HuH-7 (cell line): ENCODE measurements around the gene KCMF1.

ENCODE experiments used
- DNase-seq: peaks from one replicate; pipeline ENCODE4 v3.0.0; 2011; ENCODE audit warnings: low spot score

KCMF1 gene

GRCh38 chr2:85022232-85022631 is 51.3 kb downstream of the KCMF1 start:
- no peak for DNase-seq

DNA sequence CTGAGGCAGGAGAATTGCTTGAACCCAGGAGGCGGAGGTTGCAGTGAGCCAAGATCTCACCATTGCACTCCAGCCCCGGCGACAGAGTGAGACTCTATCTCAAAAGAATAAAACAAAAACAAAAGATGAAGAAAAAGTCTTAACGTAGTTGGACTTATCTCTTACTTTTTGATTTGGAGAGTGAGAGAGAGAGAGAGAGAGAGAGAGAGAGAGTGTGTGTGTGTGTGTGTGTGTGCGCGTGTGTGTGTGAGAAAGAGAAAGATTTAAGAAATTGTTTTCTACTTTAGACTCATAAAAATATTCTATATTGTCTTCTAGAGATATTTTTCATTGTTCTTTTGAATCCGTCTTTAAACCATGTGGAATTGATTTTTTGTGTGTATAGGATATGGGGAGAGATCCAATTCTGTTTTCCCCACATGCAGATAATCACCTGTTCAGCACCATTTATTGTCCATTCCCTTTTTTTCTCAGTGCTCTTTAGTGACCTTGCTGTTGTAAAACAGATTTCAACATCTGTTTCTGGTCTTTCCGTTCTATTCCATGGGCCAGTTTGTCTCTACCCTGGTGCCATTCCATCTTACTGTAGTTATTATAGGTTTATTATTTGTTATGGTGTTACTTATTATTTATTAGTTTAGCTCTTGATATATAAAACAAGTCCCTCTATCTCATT is 53.5 kb downstream of the KCMF1 start:
- peak; percentile 32 for DNase-seq

- DNase-seq: no peak
Measured at GRCh38 chr2:85032621-85033020, 61.7 kb downstream of the KCMF1 start.

- no peak for DNase-seq
Measured at GRCh38 chr2:85033388-85033787, 62.4 kb downstream of the KCMF1 start.

DNA sequence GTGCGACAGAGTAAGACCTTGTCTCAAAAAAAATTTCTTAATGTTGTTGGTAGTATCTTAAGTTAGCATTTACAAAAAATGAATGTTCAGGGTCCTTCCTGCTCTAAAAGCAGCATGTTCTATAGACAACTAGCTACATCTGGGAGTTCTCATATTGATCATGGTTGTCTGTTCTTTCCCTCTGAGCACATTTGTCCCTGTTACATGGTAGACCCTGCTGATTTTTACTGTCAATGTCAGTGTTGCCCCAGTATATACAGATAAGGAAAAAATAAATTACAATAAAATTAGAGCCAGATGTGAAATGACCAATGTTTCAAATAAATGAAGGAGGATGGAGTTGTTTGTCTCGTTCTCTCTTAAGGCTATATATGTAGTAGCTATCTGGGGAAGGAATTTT is 63.2 kb downstream of the KCMF1 start:
- DNase-seq: no peak

DNA sequence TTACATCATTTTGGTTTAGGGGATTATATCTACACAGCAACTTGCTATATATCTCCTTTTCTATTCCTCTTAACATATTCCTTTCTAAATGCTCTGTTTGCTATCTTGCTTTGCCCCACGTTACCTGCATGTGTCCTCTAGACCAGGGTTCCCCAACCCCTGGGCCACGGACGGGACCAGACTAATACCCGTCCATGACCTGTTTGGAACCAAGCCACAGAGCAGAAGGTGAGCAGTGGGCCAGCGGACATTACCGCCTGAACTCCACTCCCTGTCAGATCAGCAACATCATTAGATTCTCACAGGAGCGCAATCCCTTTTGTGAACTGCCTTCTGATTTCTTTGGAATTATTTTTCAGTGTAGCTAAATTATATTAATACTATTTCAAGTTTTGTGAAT is 66.7 kb downstream of the KCMF1 start:
- no peak for DNase-seq

- no peak for DNase-seq
Measured at GRCh38 chr2:85042330-85042729, 71.4 kb downstream of the KCMF1 start.

- no peak for DNase-seq
Measured at GRCh38 chr2:85048534-85048933, 77.6 kb downstream of the KCMF1 start.

GRCh38 chr2:85049236-85049635 is 78.3 kb downstream of the KCMF1 start:
- no peak for DNase-seq

- no peak for DNase-seq
Measured at GRCh38 chr2:85053802-85054201, 82.8 kb downstream of the KCMF1 start.

DNA sequence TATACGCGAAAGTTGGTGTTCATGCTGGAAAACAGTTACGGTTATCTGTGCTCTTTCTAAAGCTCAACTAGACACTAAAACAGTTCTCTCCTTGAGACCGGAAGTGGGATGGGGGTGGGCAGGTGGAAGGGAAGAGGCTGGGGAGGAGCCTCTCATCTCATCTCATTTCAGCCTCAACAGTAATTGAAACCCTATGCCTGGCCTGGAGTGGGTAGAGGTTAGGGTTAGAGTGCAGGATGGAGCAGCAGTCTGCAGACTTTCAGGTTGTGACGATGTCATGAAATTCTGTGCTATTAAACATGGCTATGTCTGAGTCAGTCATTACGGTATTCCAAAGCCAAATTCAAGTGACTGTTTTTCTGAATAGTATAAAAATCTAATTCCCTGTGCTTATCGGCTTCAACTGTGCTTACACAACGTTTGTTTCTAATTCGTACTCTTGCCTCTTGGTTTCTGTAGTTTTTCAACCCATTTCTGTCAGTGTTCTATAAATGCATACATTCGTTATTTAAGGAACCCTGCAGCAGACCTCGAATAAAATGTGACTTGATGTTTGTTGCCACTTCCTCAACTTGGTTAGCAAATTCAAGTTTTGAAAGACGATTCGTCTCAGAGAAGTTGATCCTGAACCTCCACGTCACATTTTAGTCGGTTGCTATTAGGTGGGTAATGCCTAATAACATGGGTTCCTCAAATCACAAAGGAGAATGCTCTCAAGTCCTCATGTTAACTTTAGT is 86.4 kb downstream of the KCMF1 start:
- DNase-seq: no peak

DNA sequence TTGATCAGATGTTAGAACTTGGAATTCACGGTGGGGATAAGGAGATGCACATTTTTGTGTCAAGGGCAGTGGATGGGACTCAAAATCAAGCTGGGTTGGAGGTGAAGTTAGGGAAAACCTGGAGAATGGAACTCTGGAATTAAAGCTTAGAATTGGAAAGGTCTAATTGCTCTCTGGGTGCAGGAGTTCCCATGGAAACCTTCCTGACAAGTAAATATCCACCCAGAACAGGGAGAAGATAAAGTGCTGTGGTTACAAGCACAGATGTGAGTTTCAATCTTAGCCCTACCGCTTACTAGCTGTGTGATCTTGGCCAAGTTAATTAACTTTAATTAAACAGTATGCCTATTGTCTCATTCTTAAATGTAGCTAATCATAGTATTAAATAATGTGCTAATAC is 90.9 kb downstream of the KCMF1 start:
- no peak for DNase-seq

GRCh38 chr2:85062565-85062964 is 91.6 kb downstream of the KCMF1 start:
- no peak for DNase-seq

GRCh38 chr2:85063981-85064599 is 93.1 kb downstream of the KCMF1 start:
- no peak for DNase-seq

DNA sequence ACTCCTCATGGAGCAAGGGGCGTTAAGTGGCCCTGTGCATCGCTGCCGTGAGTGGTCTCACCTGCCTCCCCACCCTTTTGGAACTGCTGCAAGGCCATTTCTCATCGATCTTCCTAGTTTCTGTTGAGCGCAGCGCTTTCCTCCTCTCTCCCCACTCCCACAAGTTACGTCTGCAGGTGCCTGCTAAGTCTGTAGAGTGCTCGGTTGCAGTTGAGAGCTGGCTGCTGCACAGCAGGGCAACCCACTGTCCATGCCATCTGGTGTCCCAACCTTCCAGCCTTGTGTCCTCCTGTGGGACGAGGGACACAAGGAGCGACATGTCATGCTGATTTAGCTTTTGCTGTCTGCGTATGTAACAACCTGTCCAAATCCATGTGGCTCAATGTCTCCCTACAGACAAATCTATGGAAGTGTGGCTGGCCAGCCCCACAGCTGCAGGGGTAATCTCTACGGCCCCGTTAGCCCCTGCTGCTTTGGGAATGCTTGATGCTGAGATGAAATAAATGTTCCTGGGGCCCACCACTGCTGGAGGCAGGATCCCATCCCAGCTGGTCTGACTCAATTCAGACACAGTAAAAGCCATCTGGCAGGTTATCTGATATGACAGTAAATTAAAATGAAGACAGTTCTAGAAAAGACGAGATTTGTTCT is 94.1 kb downstream of the KCMF1 start:
- DNase-seq: no peak

GRCh38 chr2:85066006-85066740 is 95.2 kb downstream of the KCMF1 start:
- DNase-seq: no peak

DNA sequence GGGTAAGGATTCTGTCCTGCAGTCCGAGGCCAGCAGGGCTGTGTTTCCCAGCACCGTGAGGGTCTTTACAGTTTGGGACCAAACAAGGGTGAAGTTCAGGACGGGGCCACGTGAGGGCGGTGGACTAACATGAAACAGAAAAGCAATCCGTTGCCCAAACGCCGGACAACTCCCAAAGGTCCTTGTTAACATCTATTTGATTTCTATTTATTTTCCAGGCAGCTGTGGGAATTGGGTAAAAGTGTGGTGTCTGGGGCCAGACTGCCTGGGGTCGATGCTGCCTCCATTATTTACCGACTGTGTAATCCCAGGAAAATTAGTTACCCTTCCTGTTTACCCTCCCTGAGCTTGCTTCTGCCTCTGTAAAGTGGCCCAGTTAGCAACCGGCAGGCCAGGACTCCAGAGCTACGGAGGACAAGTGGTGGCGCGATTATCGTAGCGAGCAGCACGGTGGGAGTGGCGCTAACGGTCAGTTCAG is 96.0 kb downstream of the KCMF1 start:
- DNase-seq: peak; percentile 75

GRCh38 chr2:85071096-85071495 is 100.1 kb downstream of the KCMF1 start:
- no peak for DNase-seq

- no peak for DNase-seq
Measured at GRCh38 chr2:85073033-85073432, 102.1 kb downstream of the KCMF1 start.

DNA sequence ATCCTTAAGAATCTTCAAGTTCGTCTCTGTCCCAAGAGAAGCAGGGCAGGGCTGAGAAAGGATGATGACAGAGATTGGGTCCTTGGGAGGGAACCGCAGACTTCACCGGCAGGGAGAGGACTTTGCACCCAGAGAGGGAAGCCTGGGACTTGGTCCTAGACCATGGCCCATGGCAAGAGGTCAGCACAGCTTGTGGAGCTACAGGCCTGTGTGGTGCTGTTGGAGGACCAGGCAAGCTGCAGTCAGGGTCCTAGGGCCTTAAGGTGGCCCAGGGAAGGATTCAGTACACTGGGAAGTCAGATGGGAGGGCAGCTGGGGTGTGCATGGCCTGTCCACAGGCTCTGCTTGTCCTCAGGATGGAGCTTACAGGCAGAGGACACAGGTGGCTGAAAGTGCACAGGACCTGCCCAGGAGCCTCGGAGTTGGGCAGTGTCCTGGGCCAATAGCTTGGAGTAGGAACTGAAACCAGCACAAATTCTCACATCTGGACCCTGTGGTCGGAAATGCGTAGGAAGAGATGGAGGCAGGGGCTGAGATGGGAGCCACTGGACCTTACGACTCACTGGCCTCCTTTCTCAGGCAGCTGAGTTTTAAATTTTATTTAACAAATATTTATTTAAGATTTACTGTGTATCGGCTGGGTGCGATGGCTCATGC is 105.8 kb downstream of the KCMF1 start:
- DNase-seq: no peak

- no peak for DNase-seq
Measured at GRCh38 chr2:85077859-85078419, 107.0 kb downstream of the KCMF1 start.
